HG03565 (cell line): ENCODE measurements around the gene TSPAN15.
"Not testable (repeated sequence)": the region's sequence is repeated elsewhere in the genome, so short reads cannot be mapped to it uniquely, and the experiment has no call there.

Experiments
- ATAC-seq: cut with Tn5 transposase; IDR thresholded peaks from one replicate; pipeline ENCODE4 v1.9.1; 2021; ENCODE audit warnings: mild to moderate bottlenecking, moderate library complexity; ENCODE audit not compliant: unreplicated experiment

The TSPAN15 gene

DNA sequence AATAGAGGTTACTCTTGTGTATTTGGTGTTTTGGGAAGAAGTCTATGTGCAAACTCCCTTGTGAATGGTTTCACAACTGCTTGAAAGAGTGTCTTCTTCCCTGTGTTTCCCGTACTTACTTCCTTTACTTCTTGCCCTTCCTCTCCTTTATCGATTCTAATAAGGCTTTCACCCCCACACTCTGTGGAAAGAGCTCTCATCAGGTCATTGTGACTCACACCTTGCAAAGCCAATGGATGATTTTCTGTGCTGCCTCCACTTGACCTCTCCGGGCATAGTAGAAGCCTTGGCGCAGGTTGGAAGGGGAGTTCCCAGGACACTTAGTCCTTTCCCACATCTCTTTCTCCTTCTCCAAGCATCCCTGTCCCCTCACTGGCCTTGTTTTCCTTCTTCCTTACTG, 6.2 kb upstream of the TSPAN15 start:
- ATAC-seq = no peak

DNA sequence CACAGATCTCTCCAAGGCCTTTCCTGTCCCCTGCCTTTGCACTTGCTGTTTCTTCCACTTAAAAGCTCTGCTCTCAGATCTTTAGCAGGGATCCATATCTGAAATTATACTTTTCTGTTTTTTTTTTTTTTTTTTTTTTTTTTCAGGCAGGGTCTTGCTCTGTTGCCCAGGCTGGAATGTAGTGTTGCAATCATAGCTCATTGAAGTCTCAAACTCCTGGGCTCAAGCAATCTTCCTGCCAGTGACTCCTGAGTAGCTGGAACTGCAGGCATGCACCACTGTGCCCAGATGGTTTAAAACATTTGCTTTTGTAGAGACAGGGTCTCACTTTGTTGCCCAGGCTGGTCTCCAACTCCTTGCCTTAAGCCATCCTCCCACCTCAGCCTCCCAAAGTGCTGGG, 5.0 kb upstream of the TSPAN15 start:
- no peak for ATAC-seq

- no peak for ATAC-seq
Measured at GRCh38 chr10:69446650-69447151, 4.6 kb upstream of the TSPAN15 start.

- no peak for ATAC-seq
Measured at GRCh38 chr10:69449841-69450240, 1.4 kb upstream of the TSPAN15 start.

DNA sequence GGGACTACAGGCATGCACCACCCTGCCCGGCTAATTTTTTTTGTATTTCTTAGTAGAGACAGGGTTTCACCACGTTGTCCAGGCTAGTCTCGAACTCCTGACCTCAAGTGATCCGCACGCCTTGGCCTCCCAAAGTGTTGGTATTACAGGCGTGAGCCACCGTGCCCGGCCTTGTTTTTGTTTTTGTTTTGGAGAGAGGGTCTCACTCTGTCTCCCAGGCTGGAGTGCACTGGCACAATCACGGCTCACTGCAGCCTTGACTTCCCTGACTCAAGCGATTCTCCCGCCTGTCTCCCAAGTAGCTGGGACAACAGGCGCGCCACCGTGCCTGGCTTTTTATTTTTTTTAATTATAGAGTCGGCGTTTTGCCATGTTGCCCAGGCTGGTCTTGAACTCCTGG, 870 bp upstream of the TSPAN15 start:
- ATAC-seq = not testable (repeated sequence)

- ATAC-seq = no peak
Measured at GRCh38 chr10:69451784-69452251, 553 bp downstream of the TSPAN15 start.

- no peak for ATAC-seq
Measured at GRCh38 chr10:69452676-69453415, 1.6 kb downstream of the TSPAN15 start.

- ATAC-seq = no peak
Measured at GRCh38 chr10:69453795-69454194, 2.5 kb downstream of the TSPAN15 start.

DNA sequence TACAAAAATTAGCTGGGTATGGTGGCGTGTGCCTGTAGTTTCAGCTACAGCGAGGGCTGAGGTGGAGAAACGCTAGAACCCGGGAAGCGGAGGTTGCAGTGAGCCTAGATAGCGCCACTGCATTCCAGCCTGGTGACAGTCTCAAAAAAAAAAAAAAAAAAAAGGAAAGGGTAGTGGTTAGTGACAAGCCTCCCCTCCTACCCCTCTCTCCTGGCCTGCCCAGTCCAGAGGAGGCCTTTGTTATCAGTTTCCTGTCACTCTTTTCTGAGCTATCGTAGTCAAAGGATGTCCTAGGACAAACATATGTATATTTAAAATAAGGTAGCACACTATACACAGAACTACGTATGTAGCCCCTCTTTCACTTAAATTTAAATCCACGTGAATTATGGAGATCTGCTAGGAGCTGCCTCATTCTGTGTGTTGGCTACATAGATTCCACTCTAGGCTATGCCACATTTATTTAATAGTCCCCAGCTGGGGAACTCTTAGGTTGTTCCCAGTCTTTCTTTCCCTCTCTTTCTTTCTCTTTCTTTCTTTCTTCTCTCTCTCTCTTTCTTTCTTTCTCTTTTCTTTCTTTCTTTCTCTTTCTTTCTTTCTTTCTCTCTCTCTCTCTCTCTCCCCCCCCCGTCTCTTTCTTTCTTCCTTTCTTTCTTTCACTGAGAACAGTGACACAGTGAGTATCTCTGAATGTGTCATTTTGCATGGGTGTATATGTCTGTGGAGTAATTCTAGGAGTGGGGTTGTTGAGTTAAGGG, 3.9 kb downstream of the TSPAN15 start:
- ATAC-seq = no peak

- ATAC-seq = no peak
Measured at GRCh38 chr10:69456880-69457693, 5.8 kb downstream of the TSPAN15 start.

GRCh38 chr10:69457771-69458237, 6.5 kb downstream of the TSPAN15 start:
- no peak for ATAC-seq

DNA sequence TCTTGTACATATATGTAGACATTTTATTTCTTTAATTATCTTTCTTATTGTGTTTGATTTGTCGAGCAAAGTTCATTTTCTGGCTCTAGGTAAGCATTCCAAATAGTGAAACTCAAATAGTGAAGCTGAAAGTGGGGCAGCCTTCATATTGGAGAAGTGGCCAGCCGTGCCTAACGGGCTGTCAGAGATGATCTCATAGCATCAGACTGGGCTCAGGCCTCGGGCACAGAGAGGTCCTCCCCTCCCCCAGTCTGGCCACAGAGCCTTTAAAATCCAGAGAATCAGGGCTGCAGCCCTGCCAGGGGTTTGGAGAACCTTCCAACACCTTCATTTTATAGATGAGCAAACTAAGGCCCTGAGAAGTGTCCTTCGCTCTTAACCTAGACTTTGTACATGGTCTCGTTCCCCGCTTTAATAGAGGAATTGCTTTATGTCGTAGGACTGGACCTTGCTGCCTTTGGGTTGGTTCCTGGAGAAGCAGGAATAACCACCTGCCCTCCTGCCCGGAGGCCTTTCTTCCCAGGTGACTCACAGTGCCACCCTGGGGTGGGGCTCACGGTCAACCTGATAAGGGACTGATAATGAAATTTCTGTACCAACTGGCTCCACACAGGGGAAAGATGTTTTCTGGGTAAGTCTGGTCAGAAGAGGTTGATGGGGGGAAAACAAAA, 7.3 kb downstream of the TSPAN15 start:
- ATAC-seq = no peak

GRCh38 chr10:69459101-69459790, 8.0 kb downstream of the TSPAN15 start:
- ATAC-seq = no peak

DNA sequence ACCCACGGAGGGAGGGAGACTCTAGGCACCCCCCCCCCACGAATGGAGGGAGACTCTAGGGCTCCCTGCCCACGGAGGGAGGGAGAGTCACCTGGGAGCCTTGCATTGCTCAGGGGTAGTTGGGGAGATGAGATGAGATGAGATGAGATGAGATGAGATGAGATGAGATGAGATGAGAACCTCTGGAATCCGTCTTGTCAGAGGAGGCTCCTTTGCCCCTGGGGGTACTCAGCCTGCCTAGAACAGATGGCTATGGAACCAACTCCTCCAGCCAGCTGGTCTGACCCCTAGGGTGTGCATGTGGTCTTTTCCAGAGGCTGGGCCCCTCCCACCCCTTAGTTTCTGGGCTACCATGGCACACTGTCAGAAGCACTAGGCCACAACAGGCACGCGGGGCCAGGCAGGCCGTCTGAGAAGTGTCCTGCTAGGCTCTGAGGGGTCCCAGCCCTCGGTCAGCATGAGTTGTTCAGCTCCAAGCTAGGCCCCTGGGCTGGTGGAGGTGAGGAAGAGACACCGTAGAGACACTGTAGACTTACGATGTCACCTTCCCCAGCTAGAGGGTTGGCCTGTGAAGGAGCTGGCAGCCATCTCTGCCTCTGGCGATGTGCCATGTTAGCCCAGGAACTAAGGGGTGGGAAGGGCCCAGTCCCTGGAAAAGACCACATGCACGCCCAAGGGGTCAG, 8.8 kb downstream of the TSPAN15 start:
- no peak for ATAC-seq

DNA sequence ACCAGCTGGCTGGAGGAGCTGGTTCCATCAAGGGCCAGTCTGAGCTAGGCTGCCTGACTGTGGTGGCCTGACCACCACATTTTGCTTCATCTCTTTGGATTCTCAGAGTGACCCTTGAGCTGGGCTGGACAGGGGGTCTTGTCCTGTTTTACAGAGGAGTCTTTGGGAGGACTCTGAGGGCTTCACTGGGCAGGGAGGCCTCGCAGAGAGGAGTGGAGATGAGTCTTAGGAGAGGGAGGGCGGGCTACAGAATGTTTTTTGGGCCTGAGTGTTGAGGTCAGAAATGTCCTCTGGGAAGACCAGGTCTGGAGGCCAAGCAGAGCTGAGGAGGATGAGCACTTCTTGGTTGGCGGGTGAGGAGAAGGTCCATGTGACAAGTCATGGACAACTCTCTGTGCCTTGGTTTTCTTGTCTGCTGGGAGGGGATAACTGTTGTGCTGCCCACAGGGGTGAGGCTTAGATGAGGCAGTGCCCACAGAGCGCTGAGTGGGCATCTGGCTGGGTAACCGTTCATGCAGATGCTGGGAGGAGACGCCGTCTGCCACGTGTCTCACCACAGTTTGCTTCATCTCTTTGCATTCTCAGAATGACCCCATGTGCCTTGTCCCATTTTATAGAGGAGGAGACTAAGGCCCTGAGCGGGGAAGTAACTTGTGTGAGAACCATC, 9.4 kb downstream of the TSPAN15 start:
- no peak for ATAC-seq

- no peak for ATAC-seq
Measured at GRCh38 chr10:69461243-69462025, 10.2 kb downstream of the TSPAN15 start.

DNA sequence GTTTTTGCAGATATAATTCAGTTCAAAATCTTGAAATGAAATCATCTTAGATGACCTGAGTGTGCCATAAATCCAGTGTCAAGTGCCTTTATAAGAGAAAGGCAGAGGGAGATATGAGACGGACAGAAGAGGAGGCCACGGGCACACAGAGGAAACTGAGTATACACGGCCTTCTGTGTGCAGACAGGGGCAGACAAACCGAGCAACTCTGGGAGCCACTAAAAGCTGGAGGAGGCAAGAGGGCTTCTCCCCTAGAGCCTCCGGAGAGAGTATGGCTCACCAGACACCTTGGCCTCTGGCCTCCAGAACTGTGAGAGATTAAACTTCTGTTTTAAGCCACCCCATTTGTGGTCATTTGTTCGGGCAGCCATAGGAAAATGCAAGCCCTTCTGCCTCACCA, 12.6 kb downstream of the TSPAN15 start:
- ATAC-seq = no peak

GRCh38 chr10:69464401-69464800, 13.1 kb downstream of the TSPAN15 start:
- ATAC-seq = no peak
